Measurements from ENCODE around the gene SNAPC2. TPM values are rescaled to one million over a fixed set of nuclear protein-coding genes. Genes with fewer than 3 reads are reported as not detected.
"Not testable (repeated sequence)": the region's sequence is repeated elsewhere in the genome, so short reads cannot be mapped to it uniquely, and the experiment has no call there.

The SNAPC2 gene
- total RNA-seq, 1 donor from 2014 or later = 12.3 TPM

DNA sequence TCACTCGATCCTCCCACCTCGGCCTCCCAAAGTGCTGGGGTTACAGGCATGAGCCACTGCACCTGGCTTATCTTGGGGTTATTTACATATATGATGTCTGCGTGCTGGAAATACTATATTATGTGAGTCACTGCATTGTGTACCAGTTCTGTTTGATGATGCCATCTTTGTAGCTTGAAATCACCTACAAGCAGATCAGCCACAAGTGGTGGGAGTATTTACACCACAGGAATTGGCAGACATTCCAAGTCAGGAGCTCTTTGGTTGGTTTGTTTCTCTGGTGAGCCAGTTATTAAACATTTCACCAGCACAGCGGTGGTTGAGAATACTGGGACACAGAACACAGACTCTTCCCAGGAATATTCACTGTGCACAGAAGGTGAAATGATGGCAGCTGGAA is 27.8 kb downstream of the SNAPC2 start:
- no peak for DNase-seq (ENCODE audit: low spot score)

DNA sequence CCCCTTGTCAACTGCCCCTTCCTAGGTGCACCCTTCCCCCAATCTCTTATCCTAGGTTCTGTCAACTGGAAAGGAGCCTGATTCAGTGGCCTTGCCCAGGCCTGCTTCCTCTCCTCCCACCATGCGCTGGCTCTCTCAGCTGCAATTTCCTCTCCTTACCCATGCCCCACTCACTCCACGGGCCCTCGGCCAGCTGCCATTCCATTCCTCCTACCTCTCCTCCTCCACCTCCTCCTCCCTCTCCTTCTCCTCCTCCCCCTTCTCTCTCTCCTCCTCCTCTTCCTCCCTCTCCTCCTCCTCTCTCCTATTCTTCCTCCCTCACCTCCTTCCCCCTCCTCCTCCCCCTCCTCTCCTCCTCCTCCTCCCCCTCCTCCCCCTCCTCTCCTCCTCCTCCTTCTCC is 32.9 kb downstream of the SNAPC2 start:
- intact Hi-C loops (cut with DNase I) = no loop called here

More for the DNA sequence above, 27.8 kb downstream of the SNAPC2 start:
- intact Hi-C loops (cut with DNase I) = loop anchor here (10.0 kb wide), 1 partner anchor 207 kb away; no protein-coding TSS in a partner anchor

DNA sequence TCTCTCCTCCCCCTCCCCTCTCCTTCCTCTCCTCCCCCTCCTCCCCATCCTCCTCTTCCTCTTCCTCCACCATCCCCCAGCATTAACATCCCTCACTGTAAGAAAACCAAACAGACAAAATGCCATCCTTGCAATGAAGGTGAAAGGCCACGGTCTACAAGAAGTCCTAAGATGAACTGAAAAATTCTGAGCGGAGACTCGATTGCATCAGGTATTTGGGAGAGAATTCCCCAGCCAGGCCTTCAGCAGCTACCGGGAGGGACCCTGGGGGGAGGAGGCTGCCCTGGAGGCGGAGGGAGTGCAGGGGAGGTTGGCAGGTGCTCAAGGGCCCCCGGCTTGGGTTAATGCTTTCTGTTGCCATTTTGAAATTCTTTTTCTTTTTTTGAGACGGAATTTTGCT is 33.4 kb downstream of the SNAPC2 start:
- intact Hi-C loops (cut with DNase I) = no loop called here
- no peak for DNase-seq (ENCODE audit: low spot score)

More for the DNA sequence above, 32.9 kb downstream of the SNAPC2 start:
- no peak for DNase-seq (ENCODE audit: low spot score)

DNA sequence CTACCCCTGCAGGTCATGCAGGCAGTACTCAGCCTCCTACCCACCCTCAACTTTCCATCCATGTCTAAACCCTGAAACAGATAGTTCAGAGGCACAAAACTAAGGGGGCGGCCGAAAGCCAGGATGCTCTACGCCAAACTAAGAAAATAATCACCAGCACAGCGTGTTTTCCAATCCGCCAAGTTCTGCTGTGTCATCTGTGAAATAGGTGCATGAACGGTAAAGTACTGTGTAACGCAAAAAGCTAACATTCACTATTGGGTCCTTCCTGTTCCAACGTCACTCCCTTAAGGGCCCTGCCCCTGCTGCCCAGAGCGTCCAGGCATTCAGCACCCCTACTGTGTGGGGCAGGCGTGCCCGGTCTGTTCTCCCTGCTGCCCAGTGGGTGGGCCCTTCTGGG is 35.6 kb downstream of the SNAPC2 start:
- intact Hi-C loops (cut with DNase I) = no loop called here
- no peak for DNase-seq (ENCODE audit: low spot score)

DNA sequence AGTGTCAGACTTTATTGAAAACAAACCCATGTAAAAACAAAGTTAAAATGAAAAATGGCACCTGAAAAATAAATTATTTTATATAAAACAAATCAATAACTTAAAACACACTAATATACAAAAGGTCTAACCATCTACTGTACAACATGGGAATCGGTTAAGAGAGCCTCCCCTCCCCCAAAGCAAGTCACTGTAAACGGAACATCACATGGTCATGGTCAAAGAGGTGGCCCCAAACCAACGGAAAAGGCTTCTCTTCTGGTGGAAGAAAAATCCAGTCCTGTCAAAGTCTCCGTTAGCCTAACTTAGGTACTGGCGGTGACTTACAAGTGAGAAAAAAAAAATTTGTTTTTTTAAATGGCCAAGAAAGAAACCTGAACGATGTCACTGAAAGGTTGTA is 39.1 kb downstream of the SNAPC2 start:
- intact Hi-C loops (cut with DNase I) = no loop called here
- DNase-seq (ENCODE audit: low spot score) = no peak

DNA sequence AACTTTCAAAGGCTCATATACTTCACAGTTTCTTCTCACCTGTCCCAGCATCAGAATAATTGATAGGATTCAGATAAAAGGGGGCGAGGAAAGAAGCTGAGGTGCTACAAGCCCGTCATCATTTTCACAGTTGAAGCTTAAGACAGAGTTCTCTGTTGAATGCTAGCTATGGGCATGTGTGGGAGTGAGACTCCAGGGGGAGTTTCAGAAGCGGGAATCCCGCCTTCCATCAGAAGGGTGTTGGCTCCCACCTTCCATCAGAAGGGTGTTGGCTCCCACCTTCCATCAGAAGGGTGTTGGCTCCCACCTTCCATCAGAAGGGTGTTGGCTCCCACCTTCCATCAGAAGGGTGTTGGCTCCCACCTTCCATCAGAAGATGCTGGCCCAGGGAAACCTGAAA is 40.9 kb downstream of the SNAPC2 start:
- DNase-seq (ENCODE audit: low spot score); intact Hi-C loops (cut with DNase I): not testable (repeated sequence)

DNA sequence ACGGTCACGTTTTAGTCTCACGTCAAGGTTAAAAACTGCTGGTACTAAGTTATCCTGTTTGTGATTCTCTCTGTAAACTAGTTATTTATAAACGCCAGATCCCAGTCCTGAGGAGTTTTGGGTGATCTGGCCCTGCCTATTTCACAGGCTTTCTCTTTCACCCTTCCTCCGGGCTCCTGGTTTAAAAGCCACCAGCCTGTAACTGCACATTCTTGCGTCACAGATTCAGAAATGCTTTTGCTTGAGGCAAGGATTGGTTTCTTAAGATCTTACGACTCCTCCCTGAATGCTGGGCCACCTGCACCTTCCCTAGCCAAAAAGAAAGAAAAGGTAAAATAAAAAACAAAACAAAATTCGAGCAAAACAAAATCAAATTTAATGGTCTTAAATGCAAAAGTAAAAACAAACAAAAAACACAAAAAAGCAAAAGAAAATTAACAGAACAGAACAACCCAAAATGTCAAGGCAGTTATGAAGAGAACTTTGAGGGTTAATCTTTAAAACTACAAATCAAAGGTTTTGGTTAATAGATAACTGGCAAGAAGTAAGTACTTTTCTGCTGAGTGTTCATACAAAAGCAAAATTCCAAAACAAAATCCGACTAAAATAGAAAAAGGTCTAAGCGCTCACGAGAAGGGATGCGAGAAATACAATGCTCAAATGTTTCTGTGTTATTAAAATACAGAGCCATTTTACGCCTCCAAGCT is 41.9 kb downstream of the SNAPC2 start:
- DNase-seq (ENCODE audit: low spot score) = no peak
- intact Hi-C loops (cut with DNase I) = no loop called here

DNA sequence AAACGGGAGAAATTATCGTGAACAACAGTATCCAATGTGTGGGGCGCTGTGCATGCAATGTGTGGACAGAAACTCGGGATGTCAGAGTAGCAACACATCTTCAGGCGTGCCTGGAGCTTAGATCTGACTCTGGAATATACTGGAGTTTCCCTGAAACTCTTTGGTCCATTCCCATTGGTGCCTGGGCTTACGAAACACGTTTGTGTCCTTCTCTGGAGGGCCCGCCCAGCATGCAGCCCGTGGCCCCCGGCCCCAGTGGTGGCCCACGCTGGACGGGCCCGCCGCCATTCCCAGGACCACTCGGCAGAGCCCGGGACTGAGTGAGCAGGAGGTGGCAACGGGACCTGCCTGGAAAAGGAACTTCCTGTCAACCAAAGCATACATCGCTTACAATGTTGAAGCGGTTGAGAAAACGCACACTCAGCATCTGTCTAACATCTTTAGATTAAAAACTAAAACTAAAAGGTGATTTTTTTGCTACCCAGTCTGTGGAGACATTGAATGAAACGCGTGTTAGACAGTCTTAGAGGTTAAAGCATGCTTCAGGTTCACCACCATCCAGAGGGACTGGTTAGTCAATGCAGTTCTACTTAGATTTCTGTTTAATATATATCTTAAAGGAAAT is 42.6 kb downstream of the SNAPC2 start:
- no peak for DNase-seq (ENCODE audit: low spot score)
- intact Hi-C loops (cut with DNase I) = no loop called here

DNA sequence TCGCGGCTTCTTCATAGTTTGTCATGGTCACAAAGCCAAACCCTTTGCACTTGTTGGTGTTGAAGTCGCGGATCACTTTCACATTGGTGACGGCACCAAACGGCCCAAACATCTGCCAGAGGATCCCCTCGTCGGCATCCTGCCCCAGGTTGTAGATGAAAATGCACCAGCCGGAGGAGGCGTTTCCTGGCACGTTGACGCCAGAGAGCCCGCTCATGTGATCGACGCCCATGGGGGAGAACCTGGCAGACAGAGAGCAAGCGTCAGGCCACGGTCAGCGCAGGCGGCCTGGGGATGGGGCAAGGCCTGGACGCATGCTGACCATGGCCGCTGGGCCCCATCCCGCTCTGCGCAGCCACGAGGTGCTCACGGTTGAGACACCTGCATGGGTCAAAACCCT is 43.4 kb downstream of the SNAPC2 start:
- no peak for DNase-seq (ENCODE audit: low spot score)
- intact Hi-C loops (cut with DNase I) = no loop called here

DNA sequence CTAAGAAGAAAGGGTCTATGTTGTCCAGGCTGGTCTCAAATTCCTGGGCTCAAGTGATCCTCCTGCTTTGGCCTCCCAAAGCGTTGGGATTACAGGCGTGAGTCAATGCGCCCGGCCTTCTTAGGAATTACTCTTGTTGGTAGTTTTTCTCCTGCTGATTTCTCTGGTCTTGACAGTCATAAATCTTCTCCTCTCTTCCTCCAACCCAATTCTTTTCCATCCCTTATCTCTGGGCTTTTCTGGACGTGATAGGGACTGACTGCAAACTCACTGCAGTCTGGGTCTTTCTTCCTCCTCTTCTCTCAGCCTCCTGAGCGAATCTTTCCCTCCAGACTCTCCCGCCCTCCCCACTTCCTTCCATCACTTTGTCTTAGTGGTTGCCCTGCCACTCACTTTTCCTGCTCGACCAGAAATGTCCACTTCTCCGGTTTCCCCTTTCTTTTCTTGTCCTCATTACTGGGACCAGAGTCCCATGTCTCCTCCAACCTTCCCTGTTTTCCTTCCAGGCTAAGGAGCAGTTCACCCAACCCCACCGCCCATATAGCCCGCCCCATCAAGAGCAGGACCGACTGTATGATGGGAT is 45.2 kb downstream of the SNAPC2 start:
- DNase-seq (ENCODE audit: low spot score) = no peak
- intact Hi-C loops (cut with DNase I) = no loop called here

DNA sequence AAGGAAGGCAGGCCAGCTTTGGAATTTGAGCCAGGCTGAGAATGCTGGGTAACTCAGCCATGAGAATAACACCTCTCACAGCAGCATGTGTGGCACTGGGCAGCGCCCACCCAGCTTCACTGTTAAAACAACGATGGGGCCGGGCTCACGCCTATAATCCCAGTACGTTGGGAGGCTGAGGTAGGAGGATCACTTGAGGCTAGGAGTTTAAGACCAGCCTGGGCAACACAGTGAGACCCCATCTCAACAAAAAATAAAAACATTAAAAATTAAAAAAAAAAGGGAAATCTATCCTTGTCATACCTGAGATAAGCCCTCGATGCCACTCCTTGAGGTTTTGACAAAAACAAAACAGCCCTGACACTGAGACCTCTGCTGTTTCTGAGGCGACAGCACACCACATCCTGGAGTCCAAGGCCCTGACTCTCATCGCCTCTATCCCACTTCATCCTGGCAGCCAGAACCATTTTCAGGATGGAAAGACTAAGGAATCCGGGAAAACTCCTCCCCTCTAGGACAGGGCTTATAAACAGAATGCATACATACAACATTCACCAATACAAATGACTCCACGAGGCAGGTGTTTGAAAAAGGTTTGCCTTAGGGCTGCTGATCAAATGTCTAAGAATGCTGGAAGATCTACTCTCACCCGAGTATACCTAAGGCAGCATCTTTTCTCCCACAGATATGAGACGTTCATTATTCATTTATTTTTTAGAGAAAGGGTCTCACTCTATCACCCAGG is 46.0 kb downstream of the SNAPC2 start:
- intact Hi-C loops (cut with DNase I) = no loop called here
- no peak for DNase-seq (ENCODE audit: low spot score)

DNA sequence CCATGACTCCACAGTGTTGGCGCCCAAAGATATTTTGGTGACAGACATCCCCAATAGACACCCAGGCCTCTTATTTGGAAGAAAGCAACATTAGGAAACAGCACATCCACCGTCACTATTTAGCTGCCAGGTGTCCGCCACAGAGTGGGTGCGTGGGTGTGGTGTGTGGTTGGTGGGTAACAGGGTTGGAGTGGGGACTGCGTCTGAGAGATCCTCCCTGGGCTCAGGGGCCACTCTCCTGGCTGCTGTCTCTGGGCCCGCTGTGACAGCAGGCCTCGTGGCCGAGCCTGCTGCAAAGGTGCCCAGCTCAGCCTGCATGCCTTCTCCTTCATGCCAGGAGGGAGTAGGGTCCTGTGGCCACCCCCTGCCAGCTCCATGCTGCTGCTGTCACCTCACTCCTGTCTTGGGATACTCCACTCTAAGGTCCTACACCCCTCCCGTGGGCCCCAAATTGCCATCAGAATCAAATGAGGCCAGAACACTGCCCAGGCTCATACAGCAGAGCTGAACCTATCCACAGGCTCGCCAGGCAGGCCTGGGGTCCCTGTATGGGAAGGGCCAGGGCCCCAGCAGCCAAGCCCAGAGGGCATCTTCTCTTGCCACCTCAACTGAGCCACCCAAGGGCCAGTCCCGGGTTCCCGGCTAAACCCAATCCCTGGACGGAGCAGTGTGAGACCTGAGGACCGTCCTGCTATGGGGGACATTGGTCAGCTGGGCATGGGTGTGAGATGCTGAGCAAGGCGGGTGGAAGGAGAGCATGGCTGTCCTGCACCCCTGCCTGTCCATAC is 48.1 kb downstream of the SNAPC2 start:
- intact Hi-C loops (cut with DNase I) = no loop called here
- DNase-seq (ENCODE audit: low spot score) = no peak

DNA sequence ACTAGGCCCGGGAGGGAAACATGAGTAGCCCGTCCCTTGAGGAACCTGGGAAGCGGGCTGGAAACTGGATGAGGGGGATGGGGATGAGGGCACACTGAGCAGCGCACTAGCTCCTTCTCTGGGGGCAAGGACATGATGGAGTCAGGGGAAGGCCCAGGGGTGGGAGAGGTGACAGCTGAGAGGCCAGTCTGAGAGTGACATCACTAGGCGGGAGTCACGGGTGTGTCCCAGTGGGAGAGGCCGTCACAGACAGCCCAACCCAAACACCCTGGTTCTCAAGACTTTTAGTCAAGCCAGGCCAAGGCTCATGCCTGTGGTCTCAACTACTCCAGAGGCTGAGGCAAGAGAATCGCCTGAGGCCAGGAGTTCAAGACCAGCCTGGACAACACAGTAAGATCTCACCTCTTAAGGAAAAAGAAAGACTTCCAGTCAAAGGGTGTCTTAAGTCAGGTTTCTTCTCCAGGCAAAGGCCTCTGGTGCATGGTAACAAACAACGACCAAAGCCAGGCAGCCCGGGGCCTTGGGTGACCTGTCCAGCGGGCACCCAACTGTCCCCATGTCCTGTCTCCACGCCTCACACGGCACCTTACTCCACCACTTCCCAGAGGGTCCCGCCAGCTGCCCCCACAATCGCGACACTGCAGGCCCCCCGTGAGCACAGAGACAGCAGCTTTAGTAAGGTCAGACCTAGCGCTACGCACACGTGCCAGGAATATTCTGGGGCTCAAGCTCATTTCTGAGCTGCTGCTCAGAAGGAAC is 48.8 kb downstream of the SNAPC2 start:
- intact Hi-C loops (cut with DNase I) = no loop called here
- no peak for DNase-seq (ENCODE audit: low spot score)

DNA sequence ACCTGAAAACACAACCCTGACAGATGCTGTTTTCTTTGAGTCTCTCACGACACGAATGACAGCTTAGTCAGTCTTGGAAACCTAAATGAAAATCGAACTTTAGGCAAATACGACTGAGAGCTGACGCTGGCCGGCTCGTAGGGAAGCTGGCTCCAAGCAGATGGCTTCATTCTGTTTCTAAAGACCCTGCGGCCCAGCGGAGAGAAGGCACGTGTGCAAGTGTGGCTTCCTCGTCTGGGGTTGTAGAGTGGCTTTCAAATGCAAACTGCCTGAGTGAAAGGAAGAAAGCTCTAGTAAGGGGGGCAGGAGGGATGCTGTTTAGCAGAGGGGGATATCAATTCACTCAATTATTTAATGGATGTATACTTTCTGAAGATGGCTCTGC is 49.4 kb downstream of the SNAPC2 start:
- intact Hi-C loops (cut with DNase I) = no loop called here

DNA sequence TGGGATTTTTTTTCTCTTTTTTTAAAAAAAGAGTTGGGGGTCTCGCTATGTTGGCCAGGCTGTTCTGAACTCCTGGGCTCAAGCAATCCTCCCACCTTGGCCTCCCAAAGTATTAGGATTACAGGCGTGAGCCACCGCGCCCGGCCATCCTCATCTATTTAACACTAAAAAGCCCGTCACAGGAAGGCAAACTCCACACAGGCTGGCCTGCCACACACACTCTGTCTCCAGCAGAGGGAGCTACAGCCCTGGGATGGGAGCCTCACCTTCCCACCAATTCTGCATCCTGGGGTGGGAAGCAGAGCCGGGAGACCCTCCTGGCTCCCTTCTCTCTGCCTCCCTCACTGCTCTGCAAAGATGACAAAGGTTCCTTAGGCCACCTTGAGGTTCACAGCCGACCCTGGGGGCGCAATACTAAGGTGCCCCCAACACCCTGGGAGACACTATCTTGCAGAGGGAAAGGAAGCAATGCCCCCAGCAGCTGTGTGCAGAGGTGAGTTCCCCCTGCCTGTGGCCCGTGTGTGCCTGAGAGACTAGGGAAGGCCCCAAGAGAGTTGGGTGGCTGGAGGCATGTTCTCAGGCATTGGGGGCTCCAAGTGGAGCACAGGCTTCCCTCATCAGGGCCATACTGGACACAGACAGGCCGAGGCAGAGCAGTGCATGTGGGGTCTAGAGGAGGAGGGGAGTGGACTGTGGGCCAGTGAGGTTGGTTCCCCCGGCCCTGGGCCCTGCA is 50.7 kb downstream of the SNAPC2 start:
- intact Hi-C loops (cut with DNase I) = loop anchor here (5.0 to 10.0 kb wide), 2 partner anchors 184 to 281 kb away; no protein-coding TSS in a partner anchor
- DNase-seq (ENCODE audit: low spot score) = no peak

More for the DNA sequence above, 49.4 kb downstream of the SNAPC2 start:
- no peak for DNase-seq (ENCODE audit: low spot score)

DNA sequence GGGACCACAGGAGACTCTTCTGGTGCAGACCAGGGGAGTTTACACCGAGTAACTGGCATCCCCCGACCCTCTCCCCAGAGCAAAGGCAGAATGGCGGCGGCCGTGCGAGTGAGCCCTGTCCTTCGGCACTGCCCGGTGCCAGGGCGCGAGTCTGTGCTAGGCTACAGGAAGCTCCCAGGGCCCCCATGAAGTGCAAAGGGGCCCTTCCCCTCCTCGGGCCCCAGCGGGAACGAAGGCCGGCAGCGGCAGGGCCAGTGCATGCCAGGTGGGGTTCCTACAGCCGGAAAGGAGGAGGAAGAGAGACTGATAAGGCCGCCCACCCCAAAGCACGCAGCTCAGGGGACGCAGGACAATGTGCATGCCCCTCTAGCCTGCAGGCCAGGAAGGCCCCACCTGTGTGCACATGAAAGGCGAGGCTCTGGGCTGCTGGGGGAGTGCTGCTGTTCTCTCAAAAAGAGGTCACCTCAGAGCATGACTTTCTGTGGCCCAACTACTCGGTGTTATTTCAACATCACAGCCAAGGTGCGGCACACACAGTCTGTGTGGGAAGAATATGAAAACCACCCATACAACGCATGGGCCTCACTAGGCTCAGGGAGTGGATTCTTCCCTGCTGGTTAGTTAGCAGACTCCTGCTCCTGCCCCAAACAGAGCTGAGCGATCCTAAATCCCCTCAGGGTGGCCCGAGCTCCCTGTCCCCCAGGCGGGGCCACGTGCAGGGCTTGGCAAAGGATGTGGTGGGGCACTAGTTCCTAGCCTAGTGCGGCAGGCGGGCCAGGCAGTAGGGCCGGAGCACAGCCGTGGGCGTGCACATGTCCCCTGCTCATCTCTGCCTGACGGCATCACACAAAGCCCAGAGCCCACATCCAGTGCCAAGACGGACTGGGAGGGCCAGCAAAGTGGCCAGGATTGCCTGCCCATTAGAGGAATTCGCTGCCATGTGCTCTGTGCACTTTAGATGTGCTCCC is 51.7 kb downstream of the SNAPC2 start:
- intact Hi-C loops (cut with DNase I) = loop anchor here (5.0 to 10.0 kb wide), 2 partner anchors 183 to 280 kb away; no protein-coding TSS in a partner anchor
- DNase-seq (ENCODE audit: low spot score) = no peak

Data from cardiac septum (tissue), 1 donor.